IMR-90 (cell line): ENCODE measurements around the gene GNPTG. TPM values are rescaled to one million over a fixed set of nuclear protein-coding genes. Genes with fewer than 3 reads are reported as not detected.

Experiments used
- ATAC-seq: fragments of 200-7000 bp; cut with Tn5 transposase; 2 replicates; pipeline ENCODE4 v1.9.1; 2020; ENCODE audit warnings: low read depth, mild to moderate bottlenecking, moderate library complexity
- BruUV-seq: library from RNA; stranded (reverse); fragments of 400-500 nt; replicated peaks from 2 replicates; lab custom pipeline; 2021; lab: Mats Ljungman, UMichigan
- CTCF ChIA-PET: fragments of 300-600 bp; formaldehyde crosslinking; extraction: SDS; loops from one replicate; lab custom pipeline; 2021; ENCODE audit warnings: antibody characterized with exemption; lab: Yijun Ruan, JAX
- POLR2A ChIA-PET: fragments of 300-600 bp; sonication (Branson Sonifier 250); formaldehyde crosslinking; loops from one replicate; lab custom pipeline; 2022; ENCODE audit warnings: antibody characterized with exemption; ENCODE audit not compliant: unreplicated experiment; lab: Charles Lee
- DNase-seq: peaks from one replicate; pipeline ENCODE4 v3.0.0; 2013
- H2AFZ ChIP-seq: replicated peaks from 2 replicates; pipeline ENCODE3; 2013; ENCODE audit warnings: low read length, mild to moderate bottlenecking; ENCODE audit not compliant: poor library complexity
- H2AK5ac ChIP-seq: 2 replicates; pipeline ENCODE4 v1.6.1; 2013; ENCODE audit warnings: low read depth, low read length, inconsistent platforms
- H2AK9ac ChIP-seq: replicated peaks from 2 replicates; pipeline ENCODE3; 2013; ENCODE audit warnings: mild to moderate bottlenecking, low read depth, low read length, moderate library complexity; ENCODE audit not compliant: poor library complexity
- H2BK120ac ChIP-seq: 2 replicates; pipeline ENCODE4 v1.6.1; 2013; ENCODE audit warnings: low read depth, low read length, inconsistent platforms
- H2BK15ac ChIP-seq: 3 replicates; pipeline ENCODE4 v1.6.1; 2013; ENCODE audit warnings: low read depth, low read length, inconsistent platforms
- H2BK20ac ChIP-seq: 2 replicates; pipeline ENCODE4 v1.6.1; 2013; ENCODE audit warnings: low read depth, mild to moderate bottlenecking, inconsistent platforms, low read length, moderate library complexity
- H2BK5ac ChIP-seq: 2 replicates; pipeline ENCODE4 v1.6.1; 2013; ENCODE audit warnings: mild to moderate bottlenecking, low read depth, low read length, inconsistent platforms; ENCODE audit not compliant: poor library complexity, severe bottlenecking
- H3K14ac ChIP-seq: replicated peaks from 2 replicates; pipeline ENCODE4 v1.6.1; 2013; ENCODE audit warnings: low read depth, low read length, inconsistent platforms
- H3K18ac ChIP-seq: 2 replicates; pipeline ENCODE4 v1.6.1; 2013; ENCODE audit warnings: low read depth, low read length, control low read depth
- H3K23ac ChIP-seq: 2 replicates; pipeline ENCODE4 v1.6.1; 2013; ENCODE audit warnings: low read depth, low read length, inconsistent platforms
- H3K27ac ChIP-seq: 2 replicates; pipeline ENCODE4 v1.5.1; 2013; ENCODE audit warnings: mild to moderate bottlenecking, control low read depth, low read length; ENCODE audit not compliant: insufficient read depth
- H3K27me3 ChIP-seq: 2 replicates; pipeline ENCODE4 v1.6.1; 2013; ENCODE audit warnings: low read length; ENCODE audit not compliant: control insufficient read depth, insufficient read depth
- H3K36me3 ChIP-seq: 2 replicates; pipeline ENCODE4 v1.6.1; 2013; ENCODE audit warnings: low read length, mixed read lengths; ENCODE audit not compliant: control insufficient read depth, insufficient read depth
- H3K4ac ChIP-seq: 2 replicates; pipeline ENCODE4 v1.6.1; 2013; ENCODE audit warnings: low read depth, low read length, inconsistent platforms
- H3K4me1 ChIP-seq: 2 replicates; pipeline ENCODE4 v1.6.1; 2013; ENCODE audit warnings: low read length, mixed read lengths; ENCODE audit not compliant: control insufficient read depth, insufficient read depth
- H3K4me2 ChIP-seq: 2 replicates; pipeline ENCODE4 v1.6.1; 2013; ENCODE audit warnings: low read depth, mild to moderate bottlenecking, control low read depth, low read length, moderate library complexity
- H3K4me3 ChIP-seq: 2 replicates; pipeline ENCODE4 v1.5.1; 2013; ENCODE audit warnings: low read depth, mild to moderate bottlenecking, control low read depth, low read length, moderate library complexity; ENCODE audit not compliant: insufficient read depth
- H3K56ac ChIP-seq: 2 replicates; pipeline ENCODE4 v1.6.1; 2013; ENCODE audit warnings: low read length, inconsistent platforms; ENCODE audit not compliant: insufficient read depth; ENCODE audit errors: extremely low read depth
- H3K79me1 ChIP-seq, 2 experiments: 2 replicates each; pipeline ENCODE4 v1.6.1; 2013; ENCODE audit warnings: low read length in 2 of 2, inconsistent platforms in 1 of 2, low read depth in 1 of 2
- H3K9ac ChIP-seq: 2 replicates; pipeline ENCODE4 v1.6.1; 2013; ENCODE audit warnings: low read depth, low read length, control low read depth
- H3K9me1 ChIP-seq: 2 replicates; pipeline ENCODE4 v1.6.1; 2013; ENCODE audit warnings: low read length, inconsistent platforms; ENCODE audit not compliant: insufficient read depth
- H3K9me3 ChIP-seq: 2 replicates; pipeline ENCODE4 v1.6.1; 2013; ENCODE audit warnings: low read length; ENCODE audit not compliant: control insufficient read depth, insufficient read depth
- H4K20me1 ChIP-seq: 2 replicates; pipeline ENCODE4 v1.6.1; 2013; ENCODE audit warnings: low read length, inconsistent platforms; ENCODE audit not compliant: insufficient read depth
- H4K5ac ChIP-seq: 2 replicates; pipeline ENCODE4 v1.6.1; 2013; ENCODE audit warnings: mild to moderate bottlenecking, low read depth, low read length, control low read depth
- H4K8ac ChIP-seq, 2 experiments: 2 replicates each; pipeline ENCODE4 v1.6.1; 2013; ENCODE audit warnings: low read depth in 2 of 2, low read length in 2 of 2, control low read depth in 1 of 2, inconsistent platforms in 1 of 2
- H4K91ac ChIP-seq: 2 replicates; pipeline ENCODE4 v1.6.1; 2013; ENCODE audit warnings: low read depth, low read length, inconsistent platforms; ENCODE audit not compliant: insufficient read depth
- ELK1 ChIP-seq: fragments of 150-350 bp; IDR thresholded peaks from 2 replicates; pipeline ENCODE4 v1.6.1; 2016; ENCODE audit warnings: low read depth, mild to moderate bottlenecking, low read length, moderate library complexity, borderline replicate concordance
- SMC3 ChIP-seq: fragments of 150-350 bp; IDR thresholded peaks from 2 replicates; pipeline ENCODE4 v1.6.1; 2016; ENCODE audit warnings: low read depth, mild to moderate bottlenecking, antibody characterized with exemption, low read length, moderate library complexity
- WGBS, 2 experiments: methylation state at CpG; one replicate each; pipeline versions ENCODE4 v1.1.5 to v1.1.7; 2013; ENCODE audit warnings: missing lambda C conversion rate in 2 of 2; ENCODE audit not compliant: insufficient read length in 1 of 2; ENCODE audit errors: extremely low coverage in 2 of 2; 5-methylcytosine and 5-hydroxymethylcytosine counted together
- dilution Hi-C: fragments of 300-500 bp; cut with HindIII; formaldehyde crosslinking; loops from one replicate; pipeline ENCODE4 v1.14.3; 2018; ENCODE audit warnings: low sequenced_read_pairs; ENCODE audit not compliant: unreplicated experiment
- in situ Hi-C: fragments of 300-500 bp; cut with MboI; formaldehyde crosslinking; loops from 3 replicates; pipeline ENCODE4 v1.14.3; 2019; ENCODE audit warnings: low sequenced_read_pairs, inconsistent platforms, mixed read lengths
- intact Hi-C: fragments of 100-400 bp; cut with micrococcal nuclease; formaldehyde crosslinking; loops from 2 replicates; pipeline ENCODE4 v1.10.0; 2022
- polyA plus RNA-seq, 3 experiments: library from polyadenylated mRNA; depleted of rRNA; stranded (reverse); fragments of >200 nt; gene quantifications; 2 replicates each; pipeline ENCODE4 v1.2.3, GENCODE V29; 2012; ENCODE audit warnings: low replicate concordance in 1 of 3
- total RNA-seq: library from RNA; depleted of rRNA; stranded (reverse); fragments of >200 nt; gene quantifications from 2 replicates; pipeline ENCODE4 v1.2.3, GENCODE V29; 2012

The GNPTG gene
- total and polyA plus RNA-seq, 2 of the 4 experiments (the other 2 are of a cell fraction) = 14.9 to 70.8 TPM

GRCh38 chr16:1337486-1337885 lies 14.2 kb upstream of the GNPTG start:
- Histone ChIP-seq H2BK120ac (no peak overlapping the region), H4K8ac (no peak overlapping the region), H2BK20ac (no peak overlapping the region), H3K4me2 (no peak overlapping the region), H3K9ac (no peak overlapping the region), H4K91ac (no peak overlapping the region), H2BK5ac (no peak overlapping the region), H3K9me3 (no peaks in the 10 kb centered on the region), H3K27ac (no peak overlapping the region), H3K18ac (no peak overlapping the region), H3K79me1 (no peaks in the 10 kb centered on the region), H3K14ac (no peak overlapping the region), H3K4me1 (no peaks in the 10 kb centered on the region; the same call in 1 of the 2 replicates), H3K4me3 (no peak overlapping the region), H3K9me1 (no peaks in the 10 kb centered on the region), H2AK9ac (no peak overlapping the region), H3K36me3 (no peaks in the 10 kb centered on the region), H3K27me3 (peaks cover 44% of the 10 kb centered on the region), H3K4ac (no peak overlapping the region), H3K56ac (no peak overlapping the region), H2AFZ (no peak overlapping the region), H2BK15ac (no peak overlapping the region), H4K20me1 (no peaks in the 10 kb centered on the region; the same call in 1 of the 2 replicates), H4K5ac (no peak overlapping the region), H3K23ac (no peak overlapping the region), H2AK5ac (no peak overlapping the region)
- ATAC-seq (no peak), DNase-seq (no peak)
- dilution Hi-C loops (no loop called here), in situ Hi-C loops (no loop called here), intact Hi-C loops (no loop called here)
- no peak for TF ChIP-seq ELK1
- TF ChIP-seq SMC3 = no peak
- BruUV-seq = no TSS peak
- no CpG with 5 or more reads among the region's 9 CpGs for WGBS, 2 experiments
- CTCF ChIA-PET = no interaction called here
- POLR2A ChIA-PET = no interaction called here
